ENCODE data around the gene GPC3. TPM values are rescaled to one million over a fixed set of nuclear protein-coding genes. Genes with fewer than 3 reads are reported as not detected.

The GPC3 gene
- total RNA-seq, 1 donor = not detected

- no peak for DNase-seq (ENCODE audit: low read depth)
- H3K4me3 ChIP-seq (ENCODE audit: low read depth, low read length) = no peak overlapping the region
- TF ChIP-seq, protein P1, sequence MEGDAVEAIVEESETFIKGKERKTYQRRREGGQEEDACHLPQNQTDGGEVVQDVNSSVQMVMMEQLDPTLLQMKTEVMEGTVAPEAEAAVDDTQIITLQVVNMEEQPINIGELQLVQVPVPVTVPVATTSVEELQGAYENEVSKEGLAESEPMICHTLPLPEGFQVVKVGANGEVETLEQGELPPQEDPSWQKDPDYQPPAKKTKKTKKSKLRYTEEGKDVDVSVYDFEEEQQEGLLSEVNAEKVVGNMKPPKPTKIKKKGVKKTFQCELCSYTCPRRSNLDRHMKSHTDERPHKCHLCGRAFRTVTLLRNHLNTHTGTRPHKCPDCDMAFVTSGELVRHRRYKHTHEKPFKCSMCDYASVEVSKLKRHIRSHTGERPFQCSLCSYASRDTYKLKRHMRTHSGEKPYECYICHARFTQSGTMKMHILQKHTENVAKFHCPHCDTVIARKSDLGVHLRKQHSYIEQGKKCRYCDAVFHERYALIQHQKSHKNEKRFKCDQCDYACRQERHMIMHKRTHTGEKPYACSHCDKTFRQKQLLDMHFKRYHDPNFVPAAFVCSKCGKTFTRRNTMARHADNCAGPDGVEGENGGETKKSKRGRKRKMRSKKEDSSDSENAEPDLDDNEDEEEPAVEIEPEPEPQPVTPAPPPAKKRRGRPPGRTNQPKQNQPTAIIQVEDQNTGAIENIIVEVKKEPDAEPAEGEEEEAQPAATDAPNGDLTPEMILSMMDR (IDR thresholded peaks at IDR 0.05; ENCODE audit: insufficient read depth, low read length) = no peak
These were observed 148.8 kb downstream of the GPC3 start for GRCh38 chrX:133836561-133836960.

GRCh38 chrX:133834771-133835170 is 150.6 kb downstream of the GPC3 start:
- TF ChIP-seq, protein P1 (IDR thresholded peaks at IDR 0.05; ENCODE audit: insufficient read depth, low read length) = no peak
- DNase-seq (ENCODE audit: low read depth) = no peak
- no peak overlapping the region for H3K4me3 ChIP-seq (ENCODE audit: low read depth, low read length)

GRCh38 chrX:133819546-133819945 is 165.8 kb downstream of the GPC3 start:
- no peak overlapping the region for H3K4me3 ChIP-seq (ENCODE audit: low read depth, low read length)
- no peak for DNase-seq (ENCODE audit: low read depth)
- TF ChIP-seq, protein P1 (IDR thresholded peaks at IDR 0.05; ENCODE audit: insufficient read depth, low read length) = no peak

GRCh38 chrX:133818019-133818418 is 167.4 kb downstream of the GPC3 start:
- no peak for DNase-seq (ENCODE audit: low read depth)
- H3K4me3 ChIP-seq (ENCODE audit: low read depth, low read length) = no peak overlapping the region
- TF ChIP-seq, protein P1 (IDR thresholded peaks at IDR 0.05; ENCODE audit: insufficient read depth, low read length) = no peak

GRCh38 chrX:133815496-133815895 is 169.9 kb downstream of the GPC3 start:
- DNase-seq (ENCODE audit: low read depth) = no peak
- TF ChIP-seq, protein P1 (IDR thresholded peaks at IDR 0.05; ENCODE audit: insufficient read depth, low read length) = no peak
- no peak overlapping the region for H3K4me3 ChIP-seq (ENCODE audit: low read depth, low read length)

DNA sequence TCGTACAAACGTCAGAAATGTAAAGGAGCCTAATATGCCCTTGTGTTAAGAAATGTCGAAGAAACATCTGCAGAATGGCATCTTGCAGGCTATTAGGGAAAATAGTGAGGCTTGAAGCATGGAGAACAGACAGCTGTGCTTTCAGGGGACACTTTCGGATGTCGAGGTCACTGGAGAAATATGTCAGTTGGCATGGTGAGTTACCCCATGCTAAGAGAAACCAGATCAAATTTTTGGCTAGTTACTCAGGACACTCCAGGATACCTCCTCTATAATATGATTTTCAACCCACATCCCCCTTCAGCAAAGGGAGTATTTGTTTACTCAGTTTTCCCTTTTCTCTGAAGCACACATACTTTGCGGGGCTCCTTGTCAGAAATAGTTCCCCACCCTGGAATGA is 171.4 kb downstream of the GPC3 start:
- TF ChIP-seq, protein P1 (IDR thresholded peaks at IDR 0.05; ENCODE audit: insufficient read depth, low read length) = no peak
- DNase-seq (ENCODE audit: low read depth) = no peak

GRCh38 chrX:133812402-133812801 is 173.0 kb downstream of the GPC3 start:
- TF ChIP-seq, protein P1 (IDR thresholded peaks at IDR 0.05; ENCODE audit: insufficient read depth, low read length) = no peak
- no peak for DNase-seq (ENCODE audit: low read depth)
- no peak overlapping the region for H3K4me3 ChIP-seq (ENCODE audit: low read depth, low read length)

More for the DNA sequence above, 171.4 kb downstream of the GPC3 start:
- H3K4me3 ChIP-seq (ENCODE audit: low read depth, low read length) = no peak overlapping the region

Measured in fibroblast of the aortic adventitia (primary cell).